SU-DHL-6 (cell line): ENCODE measurements around the gene CLDN10.

ENCODE experiments used
- H2AFZ ChIP-seq: fragments of 200-600 bp; sonication (generic); 2 replicates; pipeline ENCODE4 v1.6.1; 2014; ENCODE audit warnings: low read depth, mild to moderate bottlenecking, moderate library complexity, mixed read lengths, antibody characterized with exemption, low read length; ENCODE audit not compliant: severe bottlenecking
- H3F3A ChIP-seq: fragments of 200-600 bp; shearing (Covaris generic); 2 replicates; pipeline ENCODE4 v1.6.0; 2016; ENCODE audit warnings: antibody characterized with exemption, mild to moderate bottlenecking; ENCODE audit not compliant: insufficient read depth
- H3K27ac ChIP-seq: fragments of 200-600 bp; sonication (generic); 2 replicates; pipeline ENCODE4 v1.5.1; 2016; ENCODE audit warnings: low read depth, mild to moderate bottlenecking, low read length, moderate library complexity, mixed read lengths
- H3K27me3 ChIP-seq: fragments of 200-600 bp; sonication (generic), shearing (Covaris generic); 2 replicates; pipeline ENCODE4 v1.6.0; 2014; ENCODE audit warnings: mild to moderate bottlenecking, low read length
- H3K36me3 ChIP-seq: fragments of 200-600 bp; sonication (generic); 2 replicates; pipeline ENCODE4 v1.6.1; 2014; ENCODE audit warnings: mild to moderate bottlenecking, low read length, mixed read lengths
- H3K4me2 ChIP-seq: fragments of 300-600, 200-600 bp; shearing (Covaris generic), sonication (generic); 2 replicates; pipeline ENCODE4 v1.6.0; 2014; ENCODE audit warnings: low read length, low read depth, mild to moderate bottlenecking; ENCODE audit not compliant: poor library complexity, severe bottlenecking
- H3K4me3 ChIP-seq: fragments of 200-600 bp; sonication (generic); 2 replicates; pipeline ENCODE4 v1.5.1; 2014; ENCODE audit warnings: antibody characterized with exemption, low read length, mild to moderate bottlenecking, mixed read lengths; ENCODE audit not compliant: insufficient read depth, poor library complexity, severe bottlenecking
- H3K79me2 ChIP-seq: fragments of 200-600 bp; sonication (generic); 2 replicates; pipeline ENCODE4 v1.6.1; 2014; ENCODE audit warnings: mild to moderate bottlenecking, low read length, moderate library complexity; ENCODE audit not compliant: insufficient read depth
- H3K9ac ChIP-seq: fragments of 200-600 bp; sonication (generic); 2 replicates; pipeline ENCODE4 v1.7.0; 2014; ENCODE audit warnings: mild to moderate bottlenecking, low read length
- H3K9me2 ChIP-seq: fragments of 200-600 bp; sonication (generic); replicated peaks from 2 replicates; pipeline ENCODE4 v1.6.1; 2014; ENCODE audit warnings: low read length; ENCODE audit not compliant: insufficient read depth
- H3K9me3 ChIP-seq: fragments of 200-600 bp; sonication (generic); 2 replicates; pipeline ENCODE4 v1.6.1; 2014; ENCODE audit warnings: low read length, mixed read lengths; ENCODE audit not compliant: insufficient read depth
- H4K20me1 ChIP-seq: fragments of 200-600 bp; sonication (generic); 2 replicates; pipeline ENCODE4 v1.6.1; 2014; ENCODE audit warnings: low read depth, mild to moderate bottlenecking, antibody characterized with exemption, low read length, moderate library complexity, mixed read lengths
- EZH2phosphoT487 ChIP-seq: fragments of 200-600 bp; sonication (generic), shearing (Covaris generic); conservative IDR thresholded peaks from 2 replicates; pipeline ENCODE4 v1.6.1; 2018; ENCODE audit warnings: mild to moderate bottlenecking, antibody characterized with exemption, low read length, moderate library complexity, mixed read lengths
- TF ChIP-seq, protein P1 (sequence below): fragments of 200-600 bp; sonication (generic); IDR thresholded peaks from one replicate; pipeline ENCODE4 v1.5.1; 2017; ENCODE audit warnings: antibody characterized with exemption, mild to moderate bottlenecking, low read length, moderate library complexity; ENCODE audit not compliant: insufficient read depth, poor library complexity, severe bottlenecking

CLDN10 gene

GRCh38 chr13:95547531-95548167 is 4.9 kb upstream of the CLDN10 start:
- Histone ChIP-seq H3K9me3 (no peaks in the 10 kb centered on the region), H3K9ac (no peak overlapping the region), H3K27me3 (no peaks in the 10 kb centered on the region), H4K20me1 (no peaks in the 10 kb centered on the region; the same call in 1 of the 2 replicates), H3K9me2 (no peaks in the 10 kb centered on the region), H3F3A (no peaks in the 10 kb centered on the region), H3K79me2 (no peaks in the 10 kb centered on the region), H2AFZ (no peak overlapping the region), H3K36me3 (no peaks in the 10 kb centered on the region), H3K4me2 (no peak overlapping the region), H3K27ac (no peak overlapping the region), H3K4me3 (no peak overlapping the region)
- TF ChIP-seq, protein P1, sequence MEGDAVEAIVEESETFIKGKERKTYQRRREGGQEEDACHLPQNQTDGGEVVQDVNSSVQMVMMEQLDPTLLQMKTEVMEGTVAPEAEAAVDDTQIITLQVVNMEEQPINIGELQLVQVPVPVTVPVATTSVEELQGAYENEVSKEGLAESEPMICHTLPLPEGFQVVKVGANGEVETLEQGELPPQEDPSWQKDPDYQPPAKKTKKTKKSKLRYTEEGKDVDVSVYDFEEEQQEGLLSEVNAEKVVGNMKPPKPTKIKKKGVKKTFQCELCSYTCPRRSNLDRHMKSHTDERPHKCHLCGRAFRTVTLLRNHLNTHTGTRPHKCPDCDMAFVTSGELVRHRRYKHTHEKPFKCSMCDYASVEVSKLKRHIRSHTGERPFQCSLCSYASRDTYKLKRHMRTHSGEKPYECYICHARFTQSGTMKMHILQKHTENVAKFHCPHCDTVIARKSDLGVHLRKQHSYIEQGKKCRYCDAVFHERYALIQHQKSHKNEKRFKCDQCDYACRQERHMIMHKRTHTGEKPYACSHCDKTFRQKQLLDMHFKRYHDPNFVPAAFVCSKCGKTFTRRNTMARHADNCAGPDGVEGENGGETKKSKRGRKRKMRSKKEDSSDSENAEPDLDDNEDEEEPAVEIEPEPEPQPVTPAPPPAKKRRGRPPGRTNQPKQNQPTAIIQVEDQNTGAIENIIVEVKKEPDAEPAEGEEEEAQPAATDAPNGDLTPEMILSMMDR, result no peak
- TF ChIP-seq EZH2phosphoT487, result no peak

- no peaks in the 10 kb centered on the region for H3F3A ChIP-seq
- H3K4me3 ChIP-seq, result no peak overlapping the region
- H3K4me2 ChIP-seq, result no peak overlapping the region
- H3K36me3 ChIP-seq, result no peaks in the 10 kb centered on the region
- H3K79me2 ChIP-seq, result no peaks in the 10 kb centered on the region
- H4K20me1 ChIP-seq, result no peaks in the 10 kb centered on the region
- no peak overlapping the region for H2AFZ ChIP-seq
- no peaks in the 10 kb centered on the region for H3K9me2 ChIP-seq
- H3K27me3 ChIP-seq, result no peaks in the 10 kb centered on the region
- no peak overlapping the region for H3K27ac ChIP-seq
- TF ChIP-seq, protein P1, result no peak
- no peak for TF ChIP-seq EZH2phosphoT487
- no peak overlapping the region for H3K9ac ChIP-seq
- H3K9me3 ChIP-seq, result no peaks in the 10 kb centered on the region
These were observed 347 bp upstream of the CLDN10 start for GRCh38 chr13:95552208-95552538.

DNA sequence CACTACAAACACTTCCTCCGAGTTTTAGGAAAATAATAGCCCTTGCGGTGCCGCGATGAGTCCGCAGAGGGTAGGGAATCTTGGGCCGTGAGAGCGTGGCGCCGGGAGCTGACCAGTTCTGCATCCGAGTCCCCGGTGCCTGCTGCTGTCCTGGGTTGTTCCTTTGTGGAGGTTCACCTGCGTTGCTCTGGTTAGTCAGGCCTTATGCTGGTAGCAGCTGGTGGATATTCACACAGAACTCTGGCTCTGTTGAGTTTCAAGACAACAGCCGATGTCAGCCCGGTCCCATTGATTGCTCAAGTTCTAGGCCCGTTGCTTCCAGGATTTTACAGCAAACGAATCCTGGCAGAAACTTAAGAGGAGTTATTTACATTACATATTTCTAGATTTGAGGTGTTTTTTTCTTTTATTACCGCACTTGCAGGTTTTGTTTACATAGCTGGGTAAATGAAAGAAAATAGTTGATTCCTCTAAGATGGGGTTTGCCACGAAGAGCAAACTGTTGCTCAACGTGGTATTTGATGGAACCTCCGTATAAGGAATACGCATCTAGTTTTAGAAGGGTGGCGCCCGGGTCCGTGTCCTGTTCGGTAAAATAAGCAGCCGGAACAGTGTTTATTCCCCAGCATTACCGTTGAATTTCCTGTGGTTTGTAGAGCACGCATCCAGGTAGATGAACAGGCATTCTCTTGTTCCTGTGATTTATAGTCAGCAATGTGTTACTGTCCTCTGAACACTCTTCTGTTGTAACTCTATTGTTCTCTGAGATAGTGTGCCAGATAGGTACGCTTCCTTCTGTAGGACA is 1.3 kb downstream of the CLDN10 start:
- no peak overlapping the region for H3K27ac ChIP-seq
- no peaks in the 10 kb centered on the region for H3K27me3 ChIP-seq
- H3F3A ChIP-seq, result no peaks in the 10 kb centered on the region
- H3K79me2 ChIP-seq, result no peaks in the 10 kb centered on the region
- no peak overlapping the region for H2AFZ ChIP-seq
- H3K9me2 ChIP-seq, result no peaks in the 10 kb centered on the region
- no peaks in the 10 kb centered on the region for H4K20me1 ChIP-seq
- TF ChIP-seq EZH2phosphoT487, result no peak
- TF ChIP-seq, protein P1, result no peak
- H3K36me3 ChIP-seq, result no peaks in the 10 kb centered on the region
- no peak overlapping the region for H3K4me2 ChIP-seq
- H3K9me3 ChIP-seq, result no peaks in the 10 kb centered on the region
- H3K9ac ChIP-seq, result no peak overlapping the region
- H3K4me3 ChIP-seq, result no peak overlapping the region
